Measurements from ENCODE around the gene DIP2C.

GRCh38 chr10:676178-676577, 13.3 kb downstream of the DIP2C start:
- TF ChIP-seq CTCF (IDR thresholded peaks at IDR 0.05) (no peak), EZH2 (IDR thresholded peaks at IDR 0.05) (no peak)

All from neural progenitor cell (in vitro differentiated cells).